Vagina (tissue), 2 donors: ENCODE results near the gene RHBDL3. TPM values are rescaled to one million over a fixed set of nuclear protein-coding genes. Genes with fewer than 3 reads are reported as not detected.

Source experiments
- DNase-seq, 2 donors: peaks; one replicate each; pipeline ENCODE4 v3.0.0-alpha.2; 2017; ENCODE audit errors: extremely low spot score in 2 of 2
- H3K27ac ChIP-seq: fragments of 200-600 bp; sonication (generic); one replicate; pipeline ENCODE4 v1.5.1; 2019
- H3K27me3 ChIP-seq: fragments of 200-600 bp; sonication (generic); one replicate; pipeline ENCODE4 v1.5.1; 2019
- H3K36me3 ChIP-seq, 2 donors: fragments of 200-600 bp; sonication (generic); one replicate each; pipeline ENCODE4 v1.5.1; 2017 to 2019
- H3K4me1 ChIP-seq: fragments of 200-600 bp; sonication (generic); one replicate; pipeline ENCODE4 v1.5.1; 2019
- H3K4me3 ChIP-seq, 2 donors: fragments of 200-600 bp; sonication (generic); 1 replicate in 1 of 2; 2 replicates in 1 of 2; pipeline ENCODE4 v1.5.1; 2016 to 2019
- H3K9me3 ChIP-seq: fragments of 200-600 bp; sonication (generic); one replicate; pipeline ENCODE4 v1.5.1; 2019
- CTCF ChIP-seq, 3 experiments: fragments of 450-650 bp in 2 of 3; fragments of 200-600 bp in 1 of 3; sonication (generic) in 1 of 3; IDR thresholded peaks; one replicate each; pipeline ENCODE4 v1.5.1; 2017 to 2019; ENCODE audit warnings: antibody characterized with exemption in 3 of 3, mild to moderate bottlenecking in 2 of 3, moderate library complexity in 2 of 3
- POLR2A ChIP-seq, 2 donors: fragments of 450-650 bp; IDR thresholded peaks; one replicate each; pipeline ENCODE4 v1.6.1; 2017; ENCODE audit warnings: antibody characterized with exemption in 2 of 2, mild to moderate bottlenecking in 2 of 2, moderate library complexity in 2 of 2
- POLR2AphosphoS5 ChIP-seq, 2 donors: sonication (generic); formaldehyde crosslinking; IDR thresholded peaks; one replicate each; pipeline ENCODE4 v1.9.0; 2017; ENCODE audit warnings: antibody characterized with exemption in 2 of 2, mild to moderate bottlenecking in 2 of 2, low read depth in 1 of 2; ENCODE audit not compliant: insufficient read depth in 1 of 2
- intact Hi-C: fragments of 100-400 bp; cut with DNase I; formaldehyde crosslinking; loops from one replicate; pipeline ENCODE4 v1.15.1; 2023
- total RNA-seq: library from RNA; depleted of rRNA; stranded (reverse); fragments of >200 nt; gene quantifications from one replicate; pipeline ENCODE4 v1.2.3, GENCODE V29; 2016

The RHBDL3 gene
- total RNA-seq, 1 donor from 2014 or later, result 1.7 TPM

- no peak for TF ChIP-seq POLR2AphosphoS5 (IDR thresholded peaks at IDR 0.05; ENCODE audit: insufficient read depth in 1 of 2, low read depth in 1 of 2)
- TF ChIP-seq CTCF (IDR thresholded peaks at IDR 0.05), result no peak
- no peak for TF ChIP-seq POLR2A (IDR thresholded peaks at IDR 0.05)
- intact Hi-C loops, result no loop called here
- H3K9me3 ChIP-seq, result no peaks in the 10 kb centered on the region
- no peak overlapping the region for H3K27ac ChIP-seq
- no peak overlapping the region for H3K4me3 ChIP-seq
- no peaks in the 10 kb centered on the region for H3K27me3 ChIP-seq
- no peak for DNase-seq
- H3K4me1 ChIP-seq, result no peaks in the 10 kb centered on the region
- H3K36me3 ChIP-seq, result no peaks in the 10 kb centered on the region
Observed at GRCh38 chr17:32283745-32284201, 18.1 kb downstream of the RHBDL3 start.

- H3K27me3 ChIP-seq, result no peaks in the 10 kb centered on the region
- intact Hi-C loops, result no loop called here
- no peak overlapping the region for H3K27ac ChIP-seq
- DNase-seq, result no peak
- TF ChIP-seq CTCF (IDR thresholded peaks at IDR 0.05), result no peak
- TF ChIP-seq POLR2A (IDR thresholded peaks at IDR 0.05), result no peak
- no peak for TF ChIP-seq POLR2AphosphoS5 (IDR thresholded peaks at IDR 0.05; ENCODE audit: insufficient read depth in 1 of 2, low read depth in 1 of 2)
- no peaks in the 10 kb centered on the region for H3K4me1 ChIP-seq
- no peak overlapping the region for H3K4me3 ChIP-seq
- H3K9me3 ChIP-seq, result no peaks in the 10 kb centered on the region
- no peaks in the 10 kb centered on the region for H3K36me3 ChIP-seq
Observed at GRCh38 chr17:32285306-32285705, 19.7 kb downstream of the RHBDL3 start.

GRCh38 chr17:32285746-32286517 is 20.3 kb downstream of the RHBDL3 start:
- Histone ChIP-seq H3K36me3 (no peaks in the 10 kb centered on the region), H3K27me3 (no peaks in the 10 kb centered on the region), H3K27ac (no peak overlapping the region), H3K9me3 (no peaks in the 10 kb centered on the region), H3K4me1 (no peaks in the 10 kb centered on the region), H3K4me3 (no peak overlapping the region)
- DNase-seq, result no peak
- TF ChIP-seq POLR2A (IDR thresholded peaks at IDR 0.05) (no peak), CTCF (IDR thresholded peaks at IDR 0.05) (no peak), POLR2AphosphoS5 (IDR thresholded peaks at IDR 0.05; ENCODE audit: insufficient read depth in 1 of 2, low read depth in 1 of 2) (no peak)
- intact Hi-C loops, result no loop called here

- intact Hi-C loops, result no loop called here
- Histone ChIP-seq H3K36me3 (no peaks in the 10 kb centered on the region), H3K27me3 (no peaks in the 10 kb centered on the region), H3K9me3 (no peaks in the 10 kb centered on the region), H3K27ac (no peak overlapping the region), H3K4me3 (no peak overlapping the region), H3K4me1 (no peaks in the 10 kb centered on the region)
- TF ChIP-seq POLR2AphosphoS5 (IDR thresholded peaks at IDR 0.05; ENCODE audit: insufficient read depth in 1 of 2, low read depth in 1 of 2) (no peak), POLR2A (IDR thresholded peaks at IDR 0.05) (no peak), CTCF (IDR thresholded peaks at IDR 0.05) (no peak)
- DNase-seq, result no peak
Observed at GRCh38 chr17:32286518-32286900, 20.9 kb downstream of the RHBDL3 start.

GRCh38 chr17:32287804-32288511 is 22.3 kb downstream of the RHBDL3 start:
- DNase-seq, result no peak
- Histone ChIP-seq H3K27me3 (no peaks in the 10 kb centered on the region), H3K4me1 (no peaks in the 10 kb centered on the region), H3K36me3 (no peaks in the 10 kb centered on the region), H3K27ac (no peak overlapping the region), H3K9me3 (no peaks in the 10 kb centered on the region), H3K4me3 (no peak overlapping the region)
- intact Hi-C loops, result no loop called here
- TF ChIP-seq CTCF (IDR thresholded peaks at IDR 0.05) (no peak), POLR2A (IDR thresholded peaks at IDR 0.05) (no peak), POLR2AphosphoS5 (IDR thresholded peaks at IDR 0.05; ENCODE audit: insufficient read depth in 1 of 2, low read depth in 1 of 2) (no peak)
